Common myeloid progenitor, CD34-positive (primary cell): ENCODE results near the gene AMFR.

ENCODE experiments used
- CTCF ChIA-PET: fragments of 350-600 bp; sonication (Branson Sonifier 250); formaldehyde crosslinking; loops from one replicate; lab custom pipeline; 2021; ENCODE audit warnings: antibody characterized with exemption; lab: Charles Lee
- POLR2A ChIA-PET: fragments of 350-600 bp; sonication (Branson Sonifier 250); formaldehyde crosslinking; loops from one replicate; lab custom pipeline; 2021; ENCODE audit warnings: antibody characterized with exemption; lab: Charles Lee
- DNase-seq, 3 donors: peaks; one replicate each; pipeline versions ENCODE4 v3.0.0 to v3.0.0-alpha.2; 2013
- H3K27ac ChIP-seq, 2 experiments: 1 replicate in 1 of 2; 2 replicates in 1 of 2; pipeline ENCODE4 v1.7.0; 2013; ENCODE audit warnings: inconsistent platforms in 2 of 2, low read length in 2 of 2, mild to moderate bottlenecking in 2 of 2, low read depth in 1 of 2, moderate library complexity in 1 of 2; ENCODE audit not compliant: severe bottlenecking in 2 of 2, insufficient read depth in 1 of 2, poor library complexity in 1 of 2
- H3K27me3 ChIP-seq, 5 experiments: replicated peaks in 2 of 5; 1 replicate in 3 of 5; 2 replicates in 2 of 5; pipeline versions ENCODE4 v1.6.1 to v1.7.0; 2013; ENCODE audit warnings: low read length in 4 of 5, mild to moderate bottlenecking in 2 of 5, moderate library complexity in 2 of 5, inconsistent platforms in 1 of 5; ENCODE audit not compliant: insufficient read depth in 5 of 5, control insufficient read depth in 4 of 5
- H3K36me3 ChIP-seq, 4 experiments: 1 replicate in 2 of 4; 2 replicates in 2 of 4; pipeline versions ENCODE4 v1.6.1 to v1.7.0; 2013; ENCODE audit warnings: low read length in 3 of 4, control low read depth in 1 of 4, mild to moderate bottlenecking in 1 of 4; ENCODE audit not compliant: control insufficient read depth in 4 of 4, insufficient read depth in 4 of 4
- H3K4me1 ChIP-seq, 4 experiments: 1 replicate in 3 of 4; 2 replicates in 1 of 4; pipeline versions ENCODE4 v1.6.1 to v1.7.1; 2013; ENCODE audit warnings: low read length in 3 of 4, mild to moderate bottlenecking in 3 of 4, control low read depth in 1 of 4, inconsistent platforms in 1 of 4, moderate library complexity in 1 of 4; ENCODE audit not compliant: control insufficient read depth in 4 of 4, insufficient read depth in 4 of 4; ENCODE audit errors: control extremely low read depth in 1 of 4
- H3K4me3 ChIP-seq, 7 experiments: 1 replicate in 4 of 7; 2 replicates in 3 of 7; pipeline versions ENCODE4 v1.5.1 to v1.7.0; 2013; ENCODE audit warnings: mild to moderate bottlenecking in 7 of 7, low read length in 6 of 7, moderate library complexity in 6 of 7, inconsistent platforms in 2 of 7, low read depth in 2 of 7, control low read depth in 1 of 7; ENCODE audit not compliant: insufficient read depth in 4 of 7, control insufficient read depth in 1 of 7; ENCODE audit errors: extremely low read depth in 1 of 7
- H3K9me3 ChIP-seq, 5 experiments: 1 replicate in 4 of 5; 2 replicates in 1 of 5; pipeline versions ENCODE4 v1.6.1 to v1.7.1; 2013; ENCODE audit warnings: low read length in 4 of 5, mild to moderate bottlenecking in 2 of 5, inconsistent platforms in 1 of 5, low read depth in 1 of 5, moderate library complexity in 1 of 5; ENCODE audit not compliant: control insufficient read depth in 4 of 5, insufficient read depth in 2 of 5; ENCODE audit errors: control extremely low read depth in 1 of 5
- WGBS: methylation state at CpG from one replicate; pipeline ENCODE4 v1.1.5; 2013; ENCODE audit not compliant: insufficient coverage; 5-methylcytosine and 5-hydroxymethylcytosine counted together

The AMFR gene

GRCh38 chr16:56409195-56409594 lies 16.1 kb downstream of the AMFR start:
- POLR2A ChIA-PET, result no interaction called here
- Histone ChIP-seq H3K4me1 (peaks cover 0 to 2% (median 0%) of the 10 kb centered on the region in 4 experiments), H3K36me3 (peaks cover 18 to 56% (median 40%) of the 10 kb centered on the region in 4 experiments), H3K27me3 (no peaks in the 10 kb centered on the region), H3K27ac (no peak overlapping the region), H3K9me3 (no peaks in the 10 kb centered on the region), H3K4me3 (no peak overlapping the region)
- no peak for DNase-seq
- WGBS, result 84% methylated on average over 3 of the region's 4 CpGs
- CTCF ChIA-PET, result interaction anchor here (1.3 to 1.4 kb wide), 2 partner anchors 9 to 21 kb away, joined by 3 to 4 read pairs; no protein-coding TSS in a partner anchor

GRCh38 chr16:56408379-56409098 lies 16.8 kb downstream of the AMFR start:
- ChIA-PET POLR2A (no interaction called here), CTCF (interaction anchor here (1.0 to 1.4 kb wide), 3 partner anchors 8 to 52 kb away, joined by 3 to 4 read pairs (median 3); no protein-coding TSS in a partner anchor)
- no peaks in the 10 kb centered on the region for H3K27me3 ChIP-seq
- DNase-seq, result no peak
- no peak overlapping the region for H3K27ac ChIP-seq
- H3K4me3 ChIP-seq, result no peak overlapping the region
- peaks cover 18 to 60% (median 41%) of the 10 kb centered on the region in 4 experiments for H3K36me3 ChIP-seq
- 95% methylated on average over 7 of the region's 7 CpGs for WGBS
- H3K9me3 ChIP-seq, result no peaks in the 10 kb centered on the region
- H3K4me1 ChIP-seq, result peaks cover 0 to 2% (median 0%) of the 10 kb centered on the region in 4 experiments

GRCh38 chr16:56405977-56406672 lies 19.2 kb downstream of the AMFR start:
- Histone ChIP-seq H3K27me3 (no peaks in the 10 kb centered on the region), H3K4me1 (peaks cover 0 to 2% (median 0%) of the 10 kb centered on the region in 4 experiments), H3K27ac (no peak overlapping the region), H3K36me3 (peaks cover 21 to 65% (median 48%) of the 10 kb centered on the region in 4 experiments), H3K9me3 (no peaks in the 10 kb centered on the region), H3K4me3 (no peak overlapping the region)
- ChIA-PET POLR2A (no interaction called here), CTCF (no interaction called here)
- peak in 2 of 3 donors; percentile 44 to 62 for DNase-seq
- no CpG with 5 or more reads among the region's 4 CpGs for WGBS

- CTCF ChIA-PET, result interaction anchor here (0.7 to 1.8 kb wide), 6 partner anchors 10 to 45 kb away, joined by 3 to 5 read pairs (median 4); no protein-coding TSS in a partner anchor
- no peak overlapping the region for H3K27ac ChIP-seq
- no peaks in the 10 kb centered on the region for H3K27me3 ChIP-seq
- no peaks in the 10 kb centered on the region for H3K9me3 ChIP-seq
- peaks cover 0 to 1% (median 0%) of the 10 kb centered on the region in 4 experiments for H3K4me1 ChIP-seq
- H3K4me3 ChIP-seq, result no peak overlapping the region
- DNase-seq, result peak in 2 of 3 donors; percentile 10 to 17
- POLR2A ChIA-PET, result interaction anchor here (0.5 kb wide), 1 partner anchor 66 kb away, joined by 3 read pairs; no protein-coding TSS in a partner anchor
- H3K36me3 ChIP-seq, result peaks cover 14 to 51% (median 38%) of the 10 kb centered on the region in 4 experiments
- 94% methylated on average over 5 of the region's 5 CpGs for WGBS
These were observed 23.9 kb downstream of the AMFR start for GRCh38 chr16:56401482-56401881.

- ChIA-PET POLR2A (no interaction called here), CTCF (interaction anchor here (1.1 to 2.0 kb wide), 6 partner anchors 9 to 44 kb away, joined by 3 to 5 read pairs (median 4); no protein-coding TSS in a partner anchor)
- no peaks in the 10 kb centered on the region for H3K9me3 ChIP-seq
- no peak for DNase-seq
- no peaks in the 10 kb centered on the region for H3K27me3 ChIP-seq
- H3K27ac ChIP-seq, result no peak overlapping the region
- H3K4me1 ChIP-seq, result no peaks in the 10 kb centered on the region
- no peak overlapping the region for H3K4me3 ChIP-seq
- H3K36me3 ChIP-seq, result peaks cover 14 to 51% (median 36%) of the 10 kb centered on the region in 4 experiments
- 84% methylated on average over 4 of the region's 5 CpGs for WGBS
These were observed 24.9 kb downstream of the AMFR start for GRCh38 chr16:56400458-56400857.

GRCh38 chr16:56399486-56399885 lies 25.9 kb downstream of the AMFR start:
- Histone ChIP-seq H3K27me3 (no peaks in the 10 kb centered on the region), H3K9me3 (no peaks in the 10 kb centered on the region), H3K27ac (no peak overlapping the region), H3K36me3 (peaks cover 8 to 41% (median 30%) of the 10 kb centered on the region in 4 experiments), H3K4me1 (no peaks in the 10 kb centered on the region), H3K4me3 (no peak overlapping the region)
- DNase-seq, result no peak
- ChIA-PET POLR2A (no interaction called here), CTCF (interaction anchor here (1.8 to 2.0 kb wide), 2 partner anchors 9 to 10 kb away, joined by 4 to 5 read pairs; no protein-coding TSS in a partner anchor)
- WGBS, result no CpG with 5 or more reads among the region's 2 CpGs
